MCF 10A (cell line): ENCODE results near the gene STK11IP. TPM values are rescaled to one million over a fixed set of nuclear protein-coding genes. Genes with fewer than 3 reads are reported as not detected.

ENCODE experiments used
- BruUV-seq: library from RNA; stranded (reverse); fragments of 400-500 nt; replicated peaks from 2 replicates; lab custom pipeline; 2021; lab: Mats Ljungman, UMichigan
- CTCF ChIA-PET: fragments of 300-600 bp; sonication (Branson Sonifier 250); formaldehyde crosslinking; extraction: SDS; loops from one replicate; lab custom pipeline; 2021; ENCODE audit warnings: antibody characterized with exemption, inconsistent platforms; lab: Yijun Ruan, JAX
- POLR2A ChIA-PET: fragments of 300-600, 350-650 bp; sonication (Branson Sonifier 250); formaldehyde crosslinking; extraction: SDS; loops from one replicate; lab custom pipeline; 2020; ENCODE audit warnings: antibody characterized with exemption, inconsistent platforms; lab: Yijun Ruan, JAX
- DNase-seq: peaks from one replicate; pipeline ENCODE4 v3.0.0-alpha.2; 2018; ENCODE audit not compliant: unreplicated experiment
- H3K27ac Mint-ChIP-seq: one replicate; pipeline ENCODE4 v1.8.0; 2022; ENCODE audit warnings: mild to moderate bottlenecking, low read depth, mixed read lengths; ENCODE audit not compliant: unreplicated experiment
- H3K27me3 Mint-ChIP-seq: one replicate; pipeline ENCODE4 v1.8.0; 2022; ENCODE audit warnings: mixed read lengths; ENCODE audit not compliant: insufficient read depth, unreplicated experiment
- H3K36me3 Mint-ChIP-seq: one replicate; pipeline ENCODE4 v1.8.0; 2022; ENCODE audit warnings: mild to moderate bottlenecking, moderate library complexity, mixed read lengths; ENCODE audit not compliant: insufficient read depth, unreplicated experiment
- H3K4me1 Mint-ChIP-seq: one replicate; pipeline ENCODE4 v1.8.0; 2022; ENCODE audit warnings: mixed read lengths; ENCODE audit not compliant: insufficient read depth, unreplicated experiment
- H3K4me3 Mint-ChIP-seq: one replicate; pipeline ENCODE4 v1.8.0; 2022; ENCODE audit warnings: mild to moderate bottlenecking, moderate library complexity, mixed read lengths; ENCODE audit not compliant: unreplicated experiment
- H3K9me3 Mint-ChIP-seq: one replicate; pipeline ENCODE4 v1.8.0; 2022; ENCODE audit warnings: mixed read lengths; ENCODE audit not compliant: unreplicated experiment
- intact Hi-C: fragments of 100-400 bp; cut with micrococcal nuclease; formaldehyde crosslinking; loops from 2 replicates; pipeline ENCODE4 v1.14.1; 2022
- microRNA-seq: library from miRNA; unstranded; fragments of <30 nt; microRNA quantifications from one replicate; pipeline ENCODE4 v1.2.0, GENCODE V29; 2022
- total RNA-seq: library from RNA; stranded (reverse); gene quantifications from 2 replicates; pipeline ENCODE4 v1.2.3, GENCODE V29; 2022
- TF ChIP-seq, protein P1 (sequence below): fragments of 200-600 bp; IDR thresholded peaks from one replicate; pipeline ENCODE4 v1.8.0; 2022; ENCODE audit warnings: antibody characterized with exemption, mild to moderate bottlenecking; ENCODE audit not compliant: unreplicated experiment

The STK11IP gene
- total RNA-seq, 1 experiment from 2014 or later = 26.5 TPM

DNA sequence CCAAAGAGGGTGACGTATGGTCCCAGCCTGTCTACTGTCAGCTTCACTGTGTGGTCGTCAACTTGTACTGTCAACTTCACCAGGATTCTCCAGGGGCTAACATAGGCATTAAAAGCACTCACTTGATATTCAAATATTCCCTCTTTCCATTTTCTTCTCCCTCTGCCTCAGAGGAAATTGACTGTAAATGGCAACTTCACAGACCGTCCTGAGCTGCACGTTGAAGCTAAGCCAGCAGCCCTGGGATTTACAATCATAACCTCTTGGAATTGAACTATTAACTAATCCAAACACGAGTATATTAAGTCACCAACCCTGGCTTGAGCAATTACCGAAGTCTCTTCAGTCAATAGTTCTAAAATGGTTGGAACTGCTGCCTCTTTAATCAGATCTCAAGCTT, 68.3 kb downstream of the STK11IP start:
- Mint-ChIP-seq H3K4me3 (no peak overlapping the region), H3K4me1 (no peaks in the 10 kb centered on the region), H3K36me3 (no peaks in the 10 kb centered on the region), H3K27ac (no peak overlapping the region), H3K27me3 (peaks cover 9% of the 10 kb centered on the region), H3K9me3 (peaks cover 19% of the 10 kb centered on the region)
- CTCF ChIA-PET = interaction anchor here (2.0 kb wide), 1 partner anchor 23 kb away, joined by 7 read pairs; no protein-coding TSS in a partner anchor
- TF ChIP-seq, protein P1, sequence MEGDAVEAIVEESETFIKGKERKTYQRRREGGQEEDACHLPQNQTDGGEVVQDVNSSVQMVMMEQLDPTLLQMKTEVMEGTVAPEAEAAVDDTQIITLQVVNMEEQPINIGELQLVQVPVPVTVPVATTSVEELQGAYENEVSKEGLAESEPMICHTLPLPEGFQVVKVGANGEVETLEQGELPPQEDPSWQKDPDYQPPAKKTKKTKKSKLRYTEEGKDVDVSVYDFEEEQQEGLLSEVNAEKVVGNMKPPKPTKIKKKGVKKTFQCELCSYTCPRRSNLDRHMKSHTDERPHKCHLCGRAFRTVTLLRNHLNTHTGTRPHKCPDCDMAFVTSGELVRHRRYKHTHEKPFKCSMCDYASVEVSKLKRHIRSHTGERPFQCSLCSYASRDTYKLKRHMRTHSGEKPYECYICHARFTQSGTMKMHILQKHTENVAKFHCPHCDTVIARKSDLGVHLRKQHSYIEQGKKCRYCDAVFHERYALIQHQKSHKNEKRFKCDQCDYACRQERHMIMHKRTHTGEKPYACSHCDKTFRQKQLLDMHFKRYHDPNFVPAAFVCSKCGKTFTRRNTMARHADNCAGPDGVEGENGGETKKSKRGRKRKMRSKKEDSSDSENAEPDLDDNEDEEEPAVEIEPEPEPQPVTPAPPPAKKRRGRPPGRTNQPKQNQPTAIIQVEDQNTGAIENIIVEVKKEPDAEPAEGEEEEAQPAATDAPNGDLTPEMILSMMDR = no peak
- intact Hi-C loops = no loop called here
- POLR2A ChIA-PET = interaction anchor here (0.7 kb wide), 1 partner anchor 9 kb away, joined by 3 read pairs; no protein-coding TSS in a partner anchor
- DNase-seq = no peak
- no TSS peak for BruUV-seq

Small RNAs within 50 kb of the gene (microRNA-seq; reads per million reads assigned to microRNA genes)
- not detected for gene MIR3132

Other genes starting within 250 kb of the STK11IP start
- gene DNPEP, start 209.9 kb upstream of the STK11IP start, total RNA-seq = 81.3 and 81.5 TPM in 2 replicates
- gene DES, start 179.5 kb upstream of the STK11IP start, total RNA-seq = not detected in 2 replicates
- 23.3 and 25.7 TPM in 2 replicates for gene SPEG, start 163.0 kb upstream of the STK11IP start, total RNA-seq
- gene GMPPA, start 99.0 kb upstream of the STK11IP start, total RNA-seq = 70.7 and 80.2 TPM in 2 replicates
- 0.17 TPM in 1 of 2 replicates, not detected in the other for gene ASIC4, start 83.4 kb upstream of the STK11IP start, total RNA-seq
- gene CHPF, start 54.0 kb upstream of the STK11IP start, total RNA-seq = 81.2 and 105 TPM in 2 replicates
- 5.3 and 6.3 TPM in 2 replicates for gene TMEM198, start 53.8 kb upstream of the STK11IP start, total RNA-seq
- 29.0 and 29.8 TPM in 2 replicates for gene OBSL1, start 26.3 kb upstream of the STK11IP start, total RNA-seq
- 1.2 and 2.2 TPM in 2 replicates for gene INHA, start 25.5 kb upstream of the STK11IP start, total RNA-seq
- gene SLC4A3, start 29.8 kb downstream of the STK11IP start, total RNA-seq = 4.2 and 4.7 TPM in 2 replicates